Measurements from ENCODE around the gene SERPINA12. TPM values are rescaled to one million over a fixed set of nuclear protein-coding genes. Genes with fewer than 3 reads are reported as not detected.
A peak's percentile ranks its signal among the peaks of the same experiment; 100 is the strongest.

The SERPINA12 gene
- total RNA-seq, 1 donor from 2014 or later: not detected

DNA sequence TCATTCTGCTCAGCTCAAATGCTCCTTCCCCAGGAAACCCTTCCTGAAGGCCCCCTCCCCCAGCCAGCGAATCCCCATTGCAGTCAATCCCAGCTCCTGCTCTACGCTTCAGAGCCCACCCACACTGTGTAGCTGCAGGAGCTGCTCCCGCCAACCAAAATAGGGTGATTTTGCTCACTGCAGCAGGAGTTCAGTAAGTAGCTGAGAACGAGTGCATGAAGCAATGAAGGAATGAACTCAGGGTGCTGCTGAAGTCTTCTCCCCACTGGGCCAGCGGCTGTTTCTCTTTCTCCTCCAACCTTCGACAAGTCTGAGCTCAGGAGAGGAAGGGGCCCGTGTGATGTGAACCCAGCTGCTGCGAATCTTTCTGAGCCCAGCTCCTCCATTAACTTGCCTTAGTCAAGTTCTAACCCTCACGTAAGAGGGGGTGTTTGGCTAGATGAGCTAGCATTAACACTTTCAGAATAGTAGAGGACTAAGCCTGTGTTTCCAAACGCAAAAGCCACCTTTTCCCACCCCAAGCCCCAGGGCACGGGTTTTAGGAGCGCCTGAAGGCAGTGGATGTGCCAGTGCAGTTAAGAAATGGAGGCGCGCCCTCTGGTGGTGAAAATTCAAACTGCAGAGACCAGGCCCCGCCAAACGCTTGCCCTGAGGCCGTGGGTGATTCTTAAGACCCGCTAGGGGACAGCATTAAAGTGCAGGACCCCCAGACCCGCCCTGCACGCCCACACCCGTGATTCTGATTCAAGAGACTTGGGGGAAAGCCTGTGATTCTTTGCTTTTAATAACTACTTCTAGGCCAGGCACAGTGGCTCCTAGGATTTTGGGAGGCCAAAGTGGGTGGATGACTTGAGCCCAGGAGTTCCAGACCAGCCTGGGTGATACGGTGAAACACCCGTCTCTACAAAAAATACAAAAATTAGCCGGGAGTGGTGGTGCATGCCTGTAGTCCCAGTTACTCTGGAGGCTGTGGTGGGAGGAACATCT lies 40.0 kb upstream of the SERPINA12 start:
- H3K4me1 Mint-ChIP-seq: no peaks in the 10 kb centered on the region
- TF ChIP-seq, protein P1, sequence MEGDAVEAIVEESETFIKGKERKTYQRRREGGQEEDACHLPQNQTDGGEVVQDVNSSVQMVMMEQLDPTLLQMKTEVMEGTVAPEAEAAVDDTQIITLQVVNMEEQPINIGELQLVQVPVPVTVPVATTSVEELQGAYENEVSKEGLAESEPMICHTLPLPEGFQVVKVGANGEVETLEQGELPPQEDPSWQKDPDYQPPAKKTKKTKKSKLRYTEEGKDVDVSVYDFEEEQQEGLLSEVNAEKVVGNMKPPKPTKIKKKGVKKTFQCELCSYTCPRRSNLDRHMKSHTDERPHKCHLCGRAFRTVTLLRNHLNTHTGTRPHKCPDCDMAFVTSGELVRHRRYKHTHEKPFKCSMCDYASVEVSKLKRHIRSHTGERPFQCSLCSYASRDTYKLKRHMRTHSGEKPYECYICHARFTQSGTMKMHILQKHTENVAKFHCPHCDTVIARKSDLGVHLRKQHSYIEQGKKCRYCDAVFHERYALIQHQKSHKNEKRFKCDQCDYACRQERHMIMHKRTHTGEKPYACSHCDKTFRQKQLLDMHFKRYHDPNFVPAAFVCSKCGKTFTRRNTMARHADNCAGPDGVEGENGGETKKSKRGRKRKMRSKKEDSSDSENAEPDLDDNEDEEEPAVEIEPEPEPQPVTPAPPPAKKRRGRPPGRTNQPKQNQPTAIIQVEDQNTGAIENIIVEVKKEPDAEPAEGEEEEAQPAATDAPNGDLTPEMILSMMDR (IDR thresholded peaks at IDR 0.05; ENCODE audit: unreplicated experiment): peak; percentile 97
- no peaks in the 10 kb centered on the region for H3K36me3 Mint-ChIP-seq
- H3K27ac Mint-ChIP-seq: no peak overlapping the region
- H3K4me3 Mint-ChIP-seq: no peak overlapping the region
- peaks cover 41% of the 10 kb centered on the region for H3K27me3 Mint-ChIP-seq (ENCODE audit: low read depth)
- DNase-seq (ENCODE audit: low spot score in 2 of 2, unreplicated experiment in 2 of 2): peak; percentile 59 to 86
- H3K9me3 Mint-ChIP-seq: peaks cover 20% of the 10 kb centered on the region

DNA sequence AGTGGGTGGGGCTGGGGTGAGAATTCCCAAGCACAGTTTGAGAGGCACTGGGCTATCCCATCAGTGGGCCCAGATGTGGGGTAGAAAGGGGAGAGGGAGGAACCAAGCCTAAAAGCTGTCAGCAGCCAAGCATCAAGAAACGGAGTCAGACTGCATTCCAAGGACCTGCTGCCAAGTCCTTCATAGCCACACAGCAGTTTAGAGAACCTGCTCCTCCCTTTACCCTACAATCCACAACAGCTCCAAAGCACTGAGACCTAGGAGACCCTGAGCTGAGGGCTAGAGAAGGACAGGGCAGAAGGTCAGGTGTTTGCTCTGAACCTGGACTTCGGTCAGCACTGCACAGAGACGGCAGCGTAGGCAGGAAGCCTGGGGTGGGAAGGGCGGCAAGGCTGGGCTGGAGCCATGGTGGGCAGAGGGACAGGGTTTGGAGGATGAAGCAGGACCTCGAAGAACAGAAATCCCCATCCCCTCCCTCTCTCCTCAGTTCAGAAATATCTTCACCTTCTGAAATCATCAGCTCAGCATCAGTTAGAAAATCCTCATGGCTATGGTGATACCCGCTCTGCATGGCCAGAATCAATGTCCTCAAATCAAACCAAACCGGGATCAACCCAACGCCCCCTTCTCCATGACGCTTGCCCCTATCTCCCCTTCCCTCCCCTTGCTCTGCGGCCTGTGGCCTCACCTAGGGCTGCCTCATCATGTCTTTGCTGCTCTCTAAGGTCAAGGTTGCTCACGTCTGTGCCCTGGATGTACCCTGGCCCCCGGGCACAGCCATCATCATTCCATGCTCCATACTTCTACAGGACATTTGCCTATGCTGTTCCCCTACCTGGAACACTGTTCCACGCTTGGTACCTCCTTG lies 39.1 kb upstream of the SERPINA12 start:
- H3K9me3 Mint-ChIP-seq: peaks cover 12% of the 10 kb centered on the region
- peaks cover 39% of the 10 kb centered on the region for H3K27me3 Mint-ChIP-seq (ENCODE audit: low read depth)
- no peaks in the 10 kb centered on the region for H3K4me1 Mint-ChIP-seq
- TF ChIP-seq, protein P1 (IDR thresholded peaks at IDR 0.05; ENCODE audit: unreplicated experiment): no peak
- H3K36me3 Mint-ChIP-seq: no peaks in the 10 kb centered on the region
- H3K4me3 Mint-ChIP-seq: no peak overlapping the region
- peak in 1 of 2 experiments; percentile 21 for DNase-seq (ENCODE audit: low spot score in 2 of 2, unreplicated experiment in 2 of 2)
- no peak overlapping the region for H3K27ac Mint-ChIP-seq

GRCh38 chr14:94547726-94548125 lies 38.5 kb upstream of the SERPINA12 start:
- Mint-ChIP-seq H3K27me3 (ENCODE audit: low read depth) (peaks cover 33% of the 10 kb centered on the region), H3K36me3 (no peaks in the 10 kb centered on the region), H3K9me3 (peaks cover 6% of the 10 kb centered on the region), H3K27ac (no peak overlapping the region), H3K4me3 (no peak overlapping the region), H3K4me1 (no peaks in the 10 kb centered on the region)
- DNase-seq (ENCODE audit: low spot score in 2 of 2, unreplicated experiment in 2 of 2): peak in 1 of 2 experiments; percentile 16
- TF ChIP-seq, protein P1 (IDR thresholded peaks at IDR 0.05; ENCODE audit: unreplicated experiment): no peak

DNA sequence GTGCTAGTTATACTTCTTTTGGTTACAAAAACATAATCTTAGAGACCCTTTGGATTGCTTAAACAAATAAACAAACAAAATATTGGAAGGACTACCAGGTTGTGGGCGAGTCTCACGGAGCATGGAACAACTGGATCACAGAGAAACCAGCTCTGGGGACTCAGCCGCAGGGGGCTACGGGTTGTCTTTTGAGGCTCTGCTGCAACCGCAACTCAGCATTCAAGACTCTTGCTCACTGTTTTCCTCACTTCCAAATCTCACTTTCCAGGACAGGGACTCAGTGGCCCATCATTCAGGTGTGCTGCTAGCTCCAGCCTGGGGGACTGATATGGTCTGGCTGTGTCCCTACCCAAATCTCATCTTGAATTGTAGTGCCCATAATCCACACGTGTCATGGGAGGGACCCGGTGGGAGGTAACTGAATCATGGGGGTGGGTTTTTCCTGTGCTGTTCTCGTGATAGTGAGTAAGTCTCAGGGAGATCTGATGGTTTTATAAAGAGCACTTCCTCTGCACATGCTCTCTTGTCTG lies 37.9 kb upstream of the SERPINA12 start:
- H3K4me3 Mint-ChIP-seq: no peak overlapping the region
- peaks cover under 1% of the 10 kb centered on the region for H3K9me3 Mint-ChIP-seq
- H3K36me3 Mint-ChIP-seq: no peaks in the 10 kb centered on the region
- no peaks in the 10 kb centered on the region for H3K4me1 Mint-ChIP-seq
- H3K27ac Mint-ChIP-seq: no peak overlapping the region
- H3K27me3 Mint-ChIP-seq (ENCODE audit: low read depth): peaks cover 28% of the 10 kb centered on the region
- TF ChIP-seq, protein P1 (IDR thresholded peaks at IDR 0.05; ENCODE audit: unreplicated experiment): no peak
- DNase-seq (ENCODE audit: low spot score in 2 of 2, unreplicated experiment in 2 of 2): peak in 1 of 2 experiments; percentile 13

GRCh38 chr14:94545131-94545841 lies 36.0 kb upstream of the SERPINA12 start:
- Mint-ChIP-seq H3K27ac (no peak overlapping the region), H3K4me3 (no peak overlapping the region), H3K27me3 (ENCODE audit: low read depth) (peaks cover 13% of the 10 kb centered on the region), H3K9me3 (no peaks in the 10 kb centered on the region), H3K36me3 (no peaks in the 10 kb centered on the region), H3K4me1 (no peaks in the 10 kb centered on the region)
- DNase-seq (ENCODE audit: low spot score in 2 of 2, unreplicated experiment in 2 of 2): no peak
- TF ChIP-seq, protein P1 (IDR thresholded peaks at IDR 0.05; ENCODE audit: unreplicated experiment): no peak
